HG02763 (cell line): Measurements from ENCODE around the gene TTC31.

ENCODE experiments used
- ATAC-seq: cut with Tn5 transposase; IDR thresholded peaks from one replicate; pipeline ENCODE4 v1.9.1; 2021; ENCODE audit warnings: mild to moderate bottlenecking, moderate library complexity; ENCODE audit not compliant: unreplicated experiment

The TTC31 gene

GRCh38 chr2:74524955-74525716, 42.3 kb downstream of the TTC31 start:
- ATAC-seq, result no peak

GRCh38 chr2:74525717-74526648, 43.1 kb downstream of the TTC31 start, which contains the start of gene DQX1:
Gene DQX1 (minus strand): TSS chr2:74526231. CDS start chr2:74525729, 502 bp downstream.
- ATAC-seq, result no peak

- no peak for ATAC-seq
Observed at GRCh38 chr2:74526649-74527230, 43.9 kb downstream of the TTC31 start.

- no peak for ATAC-seq
Observed at GRCh38 chr2:74527741-74528140, 44.9 kb downstream of the TTC31 start.

GRCh38 chr2:74528600-74529356, 45.9 kb downstream of the TTC31 start:
- ATAC-seq, result peak; percentile 5

- peak; percentile 83 for ATAC-seq
Observed at GRCh38 chr2:74529357-74530238, 46.7 kb downstream of the TTC31 start, which contains the start of the genes AUP1 and HTRA2. Gene AUP1 (minus strand): TSS chr2:74529706. CDS start chr2:74529629, 77 bp downstream. Gene HTRA2 (plus strand): TSS chr2:74529933. CDS start chr2:74530007, 74 bp downstream.

GRCh38 chr2:74530239-74531187, 47.6 kb downstream of the TTC31 start:
- no peak for ATAC-seq

GRCh38 chr2:74531666-74532065, 48.8 kb downstream of the TTC31 start:
- no peak for ATAC-seq

GRCh38 chr2:74532222-74532621, 49.3 kb downstream of the TTC31 start:
- ATAC-seq, result no peak

- ATAC-seq, result no peak
Observed at GRCh38 chr2:74533464-74533863, 50.6 kb downstream of the TTC31 start.

- no peak for ATAC-seq
Observed at GRCh38 chr2:74534411-74534810, 51.5 kb downstream of the TTC31 start.

GRCh38 chr2:74535440-74535965, 52.6 kb downstream of the TTC31 start:
- ATAC-seq, result no peak

GRCh38 chr2:74536166-74536950, 53.5 kb downstream of the TTC31 start:
- ATAC-seq, result no peak

GRCh38 chr2:74537140-74537539, 54.3 kb downstream of the TTC31 start:
- ATAC-seq, result no peak

GRCh38 chr2:74538881-74539339, 56.0 kb downstream of the TTC31 start:
- no peak for ATAC-seq

GRCh38 chr2:74540291-74540690, 57.4 kb downstream of the TTC31 start:
- ATAC-seq, result no peak

- no peak for ATAC-seq
Observed at GRCh38 chr2:74542978-74543377, 60.1 kb downstream of the TTC31 start.
